Midbrain (tissue), 1 donor: ENCODE results near the gene CHGA.

Experiments used
- DNase-seq: peaks from one replicate; lab custom pipeline; 2025; lab: John Stamatoyannopoulos, UW

The CHGA gene

GRCh38 chr14:92905667-92906066 is 17.3 kb upstream of the CHGA start:
- DNase-seq = no peak

- DNase-seq = no peak
Measured at GRCh38 chr14:92906420-92906819, 16.5 kb upstream of the CHGA start.

GRCh38 chr14:92906823-92907222 is 16.1 kb upstream of the CHGA start:
- no peak for DNase-seq

- no peak for DNase-seq
Measured at GRCh38 chr14:92907316-92907911, 15.5 kb upstream of the CHGA start.

- DNase-seq = no peak
Measured at GRCh38 chr14:92914087-92914656, 8.8 kb upstream of the CHGA start.

- no peak for DNase-seq
Measured at GRCh38 chr14:92916201-92916600, 6.7 kb upstream of the CHGA start.

- no peak for DNase-seq
Measured at GRCh38 chr14:92917041-92917940, 5.7 kb upstream of the CHGA start.

- no peak for DNase-seq
Measured at GRCh38 chr14:92917956-92918355, 5.0 kb upstream of the CHGA start.

- no peak for DNase-seq
Measured at GRCh38 chr14:92920001-92920400, 2.9 kb upstream of the CHGA start.

GRCh38 chr14:92922155-92922735 is 705 bp upstream of the CHGA start:
- DNase-seq = no peak

GRCh38 chr14:92923744-92924103 is 774 bp downstream of the CHGA start:
- no peak for DNase-seq

- no peak for DNase-seq
Measured at GRCh38 chr14:92924247-92924646, 1.3 kb downstream of the CHGA start.

GRCh38 chr14:92925446-92925845 is 2.5 kb downstream of the CHGA start:
- no peak for DNase-seq

- DNase-seq = no peak
Measured at GRCh38 chr14:92926180-92926845, 3.4 kb downstream of the CHGA start.

GRCh38 chr14:92926931-92927330 is 4.0 kb downstream of the CHGA start:
- DNase-seq = no peak

GRCh38 chr14:92927349-92928257 is 4.7 kb downstream of the CHGA start:
- DNase-seq = no peak

GRCh38 chr14:92928258-92928629 is 5.3 kb downstream of the CHGA start:
- no peak for DNase-seq

- no peak for DNase-seq
Measured at GRCh38 chr14:92928961-92929688, 6.2 kb downstream of the CHGA start.

- no peak for DNase-seq
Measured at GRCh38 chr14:92929689-92930608, 7.0 kb downstream of the CHGA start.
